ENCODE data around the gene DDAH2.

GRCh38 chr6:31758281-31758680 lies 29.2 kb upstream of the DDAH2 start:
- TF ChIP-seq HDGF (IDR thresholded peaks at IDR 0.05; ENCODE audit: borderline replicate concordance) (no peak), ELF4 (IDR thresholded peaks at IDR 0.05) (no peak), SP1 (IDR thresholded peaks at IDR 0.05) (no peak), FOXM1 (IDR thresholded peaks at IDR 0.05; ENCODE audit: borderline replicate concordance) (no peak), SUZ12 (IDR thresholded peaks at IDR 0.05) (no peak), FOXK2 (IDR thresholded peaks at IDR 0.05) (no peak), ZNF384 (IDR thresholded peaks at IDR 0.05) (no peak), BHLHE40 (IDR thresholded peaks at IDR 0.05; ENCODE audit: borderline replicate concordance) (no peak), CTBP1 (IDR thresholded peaks at IDR 0.05; ENCODE audit: borderline replicate concordance) (no peak), LEF1 (IDR thresholded peaks at IDR 0.05; ENCODE audit: borderline replicate concordance) (no peak), FOXA1 (IDR thresholded peaks at IDR 0.05) (no peak), TARDBP (IDR thresholded peaks at IDR 0.05) (no peak)
- TF ChIP-seq, protein P1, sequence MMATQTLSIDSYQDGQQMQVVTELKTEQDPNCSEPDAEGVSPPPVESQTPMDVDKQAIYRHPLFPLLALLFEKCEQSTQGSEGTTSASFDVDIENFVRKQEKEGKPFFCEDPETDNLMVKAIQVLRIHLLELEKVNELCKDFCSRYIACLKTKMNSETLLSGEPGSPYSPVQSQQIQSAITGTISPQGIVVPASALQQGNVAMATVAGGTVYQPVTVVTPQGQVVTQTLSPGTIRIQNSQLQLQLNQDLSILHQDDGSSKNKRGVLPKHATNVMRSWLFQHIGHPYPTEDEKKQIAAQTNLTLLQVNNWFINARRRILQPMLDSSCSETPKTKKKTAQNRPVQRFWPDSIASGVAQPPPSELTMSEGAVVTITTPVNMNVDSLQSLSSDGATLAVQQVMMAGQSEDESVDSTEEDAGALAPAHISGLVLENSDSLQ (IDR thresholded peaks at IDR 0.05): no peak
